Fibroblast of pulmonary artery (primary cell): ENCODE results near the gene NAXE.
A peak's percentile ranks its signal among the peaks of the same experiment; 100 is the strongest.
"Not testable (repeated sequence)": the region's sequence is repeated elsewhere in the genome, so short reads cannot be mapped to it uniquely, and the experiment has no call there.

Source experiments
- DNase-seq: peaks from one replicate; pipeline ENCODE4 v3.0.0-alpha.2; 2010; ENCODE audit warnings: low read depth
- H3K4me3 ChIP-seq: replicated peaks from 2 replicates; pipeline ENCODE4 v1.5.1; 2011; ENCODE audit warnings: low read depth, mild to moderate bottlenecking, control low read depth, low read length, moderate library complexity
- TF ChIP-seq, protein P1 (sequence below): IDR thresholded peaks from 2 replicates; pipeline ENCODE4 v1.5.1; 2011; ENCODE audit warnings: mild to moderate bottlenecking, control low read depth, low read length, inconsistent platforms; ENCODE audit errors: missing control alignments

NAXE gene

DNA sequence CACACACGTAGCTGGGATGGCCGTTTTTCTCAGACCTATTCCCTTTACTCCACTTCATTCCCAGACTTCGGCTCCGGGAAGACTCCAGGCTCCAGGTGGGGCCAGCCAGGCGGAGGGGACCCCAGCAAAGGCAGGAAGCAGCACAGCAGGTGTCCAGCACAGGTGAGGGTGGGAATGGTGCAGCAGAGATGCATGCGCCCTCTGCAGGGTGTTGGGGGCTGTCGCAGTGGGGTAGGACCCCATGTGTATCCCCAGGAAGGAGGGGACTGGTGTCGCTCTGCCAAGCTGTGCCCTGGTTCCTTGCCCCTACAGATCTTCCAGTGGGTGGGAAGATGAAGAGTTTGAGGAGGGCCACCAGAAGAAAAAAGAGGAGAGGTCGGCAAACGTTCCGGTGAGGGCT is 6.8 kb upstream of the NAXE start:
- H3K4me3 ChIP-seq: no peak overlapping the region
- no peak for DNase-seq
- TF ChIP-seq, protein P1, sequence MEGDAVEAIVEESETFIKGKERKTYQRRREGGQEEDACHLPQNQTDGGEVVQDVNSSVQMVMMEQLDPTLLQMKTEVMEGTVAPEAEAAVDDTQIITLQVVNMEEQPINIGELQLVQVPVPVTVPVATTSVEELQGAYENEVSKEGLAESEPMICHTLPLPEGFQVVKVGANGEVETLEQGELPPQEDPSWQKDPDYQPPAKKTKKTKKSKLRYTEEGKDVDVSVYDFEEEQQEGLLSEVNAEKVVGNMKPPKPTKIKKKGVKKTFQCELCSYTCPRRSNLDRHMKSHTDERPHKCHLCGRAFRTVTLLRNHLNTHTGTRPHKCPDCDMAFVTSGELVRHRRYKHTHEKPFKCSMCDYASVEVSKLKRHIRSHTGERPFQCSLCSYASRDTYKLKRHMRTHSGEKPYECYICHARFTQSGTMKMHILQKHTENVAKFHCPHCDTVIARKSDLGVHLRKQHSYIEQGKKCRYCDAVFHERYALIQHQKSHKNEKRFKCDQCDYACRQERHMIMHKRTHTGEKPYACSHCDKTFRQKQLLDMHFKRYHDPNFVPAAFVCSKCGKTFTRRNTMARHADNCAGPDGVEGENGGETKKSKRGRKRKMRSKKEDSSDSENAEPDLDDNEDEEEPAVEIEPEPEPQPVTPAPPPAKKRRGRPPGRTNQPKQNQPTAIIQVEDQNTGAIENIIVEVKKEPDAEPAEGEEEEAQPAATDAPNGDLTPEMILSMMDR: peak; percentile 23

DNA sequence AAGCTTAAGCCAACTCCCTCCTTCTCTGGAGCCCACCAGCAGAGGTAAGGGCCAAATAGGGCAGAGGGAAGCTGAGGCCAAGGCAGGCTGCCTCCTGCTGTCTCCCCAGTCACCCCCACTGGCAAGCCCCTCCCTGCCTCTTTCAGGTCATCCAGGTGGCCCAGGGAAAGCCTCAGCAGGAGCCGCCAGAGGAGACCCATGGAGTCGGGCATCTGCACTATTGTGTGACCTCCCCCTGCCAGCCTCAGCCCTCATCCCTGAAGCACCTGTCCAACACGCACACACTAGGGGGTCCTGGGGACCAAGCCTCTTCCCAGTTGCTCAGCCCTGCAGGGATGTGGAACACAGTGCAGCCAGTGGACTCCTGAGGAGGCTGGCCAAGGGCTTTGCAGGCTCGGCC is 5.3 kb upstream of the NAXE start:
- no peak for DNase-seq
- H3K4me3 ChIP-seq: no peak overlapping the region
- TF ChIP-seq, protein P1: no peak

DNA sequence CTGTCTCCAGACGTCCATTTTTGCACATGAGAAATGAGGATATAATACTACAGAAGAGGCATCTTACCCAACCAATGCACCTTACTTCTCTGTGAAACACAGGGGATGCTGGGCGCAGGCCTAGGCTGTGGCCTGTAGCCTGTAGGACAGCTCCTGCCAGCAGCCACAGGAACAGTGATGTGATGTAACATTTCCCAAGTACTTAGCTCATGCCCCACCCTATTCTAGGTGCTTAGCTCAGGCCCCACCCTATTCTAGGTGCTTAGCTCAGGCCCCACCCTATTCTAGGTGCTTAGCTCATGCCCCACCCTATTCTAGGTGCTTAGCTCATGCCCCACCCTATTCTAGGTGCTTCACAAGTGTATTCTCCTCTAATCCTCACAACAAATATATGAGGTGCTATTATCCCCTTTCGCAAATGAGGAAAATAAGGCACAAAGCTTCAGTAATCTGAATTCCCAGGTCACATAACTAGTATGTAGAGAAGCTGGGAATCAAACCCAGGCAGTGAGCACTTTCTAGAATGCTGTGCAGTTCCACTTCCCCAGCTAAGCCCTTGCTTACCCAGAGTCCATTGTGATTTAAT is 4.6 kb upstream of the NAXE start:
- TF ChIP-seq, protein P1: no peak
- H3K4me3 ChIP-seq: no peak overlapping the region
- DNase-seq: no peak

DNA sequence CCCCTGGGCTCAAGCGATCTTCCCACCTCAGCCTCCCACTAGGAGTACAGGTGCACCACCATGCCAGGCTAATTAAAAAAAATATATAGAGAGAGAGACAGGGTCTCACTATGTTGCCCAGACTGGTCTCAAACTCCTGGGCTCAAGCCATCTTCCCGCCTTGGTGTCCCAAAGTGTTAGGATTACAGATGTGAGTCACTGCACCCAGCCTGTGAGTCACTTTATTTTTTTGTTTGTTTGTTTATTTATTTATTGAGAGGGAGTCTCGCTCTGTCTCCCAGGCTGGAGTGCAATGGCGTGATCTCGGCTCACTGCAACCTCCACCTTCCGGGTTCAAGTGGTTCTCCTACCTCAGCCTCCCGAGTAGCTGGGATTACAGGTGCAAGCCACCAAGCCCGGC is 3.6 kb upstream of the NAXE start:
- not testable (repeated sequence) for DNase-seq, H3K4me3 ChIP-seq

DNA sequence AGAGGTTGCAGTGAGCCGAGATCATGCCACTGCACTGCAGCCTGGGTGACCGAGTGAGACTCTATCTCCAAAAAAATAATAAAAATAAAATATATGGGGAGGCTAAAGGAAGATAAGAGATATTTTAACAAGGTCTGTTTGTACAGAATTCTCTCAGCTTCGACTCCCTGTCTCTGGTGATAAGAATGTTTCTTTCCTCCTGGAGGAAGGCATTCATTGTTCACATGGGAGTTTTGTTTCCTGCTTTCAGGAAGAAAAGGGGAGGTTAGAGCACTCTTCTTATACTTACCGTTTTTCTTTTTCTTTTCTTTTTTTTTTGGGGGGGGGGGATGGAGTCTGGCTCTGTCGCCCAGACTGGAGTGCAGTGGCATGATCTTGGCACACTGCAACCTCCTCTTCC is 2.0 kb upstream of the NAXE start:
- H3K4me3 ChIP-seq: no peak overlapping the region
- TF ChIP-seq, protein P1: no peak
- DNase-seq: no peak

DNA sequence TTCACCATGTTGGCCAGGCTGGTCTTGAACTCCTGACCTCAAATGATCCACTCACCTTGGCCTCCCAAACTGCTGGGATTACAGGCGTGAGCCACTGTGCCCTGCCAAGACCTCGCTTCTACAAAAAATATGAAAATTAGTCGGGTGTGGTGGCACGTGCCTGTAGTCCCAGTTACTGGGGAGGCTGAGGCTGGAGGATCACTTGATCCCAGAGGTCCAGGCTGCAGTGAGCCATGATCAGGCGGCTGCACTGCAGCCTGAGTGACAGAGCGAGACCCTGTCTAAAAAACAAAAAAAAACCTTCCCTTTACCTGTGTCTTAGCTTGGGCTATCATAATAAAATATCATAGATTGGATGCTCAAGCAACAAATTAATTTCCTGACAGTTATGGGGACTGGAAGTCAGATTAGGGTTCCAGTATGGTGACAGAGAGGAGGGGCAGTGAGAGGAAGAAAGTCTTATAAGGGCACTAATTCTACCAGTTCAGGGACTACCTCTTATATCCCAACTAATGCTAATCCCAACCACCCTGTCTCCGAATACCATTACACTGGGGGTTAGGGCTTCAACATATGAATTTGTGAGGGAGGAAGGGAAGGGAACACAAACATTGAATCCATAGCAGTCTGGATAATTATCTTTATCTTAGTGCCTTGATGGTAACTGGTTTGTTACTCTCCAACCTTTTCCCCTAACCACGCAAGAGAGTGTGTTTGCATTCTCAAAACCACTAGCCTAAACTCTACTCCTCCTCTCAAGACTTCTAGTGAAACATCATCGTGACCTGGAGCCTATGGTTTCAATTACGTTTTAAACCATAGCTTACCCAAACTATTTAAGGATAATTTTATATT is 1.0 kb upstream of the NAXE start:
- DNase-seq: no peak
- TF ChIP-seq, protein P1: no peak
- no peak overlapping the region for H3K4me3 ChIP-seq

DNA sequence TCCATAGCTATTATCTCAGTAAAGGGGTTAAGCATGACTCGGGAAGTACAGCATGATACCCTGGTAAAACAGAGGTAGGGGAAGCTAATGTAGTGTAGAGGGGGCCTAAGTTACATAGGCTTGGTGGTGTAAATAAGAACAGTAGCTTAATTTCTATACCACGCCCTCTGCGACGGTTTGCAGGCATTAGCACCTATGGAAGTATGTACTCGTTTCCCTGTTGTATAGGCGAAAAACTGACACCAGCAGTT is 470 bp upstream of the NAXE start:
- peak overlapping the region; percentile 80 for H3K4me3 ChIP-seq
- TF ChIP-seq, protein P1: no peak
- no peak for DNase-seq
